Measurements from ENCODE around the gene ARFGEF3. TPM values are rescaled to one million over a fixed set of nuclear protein-coding genes. Genes with fewer than 3 reads are reported as not detected.
A peak's percentile ranks its signal among the peaks of the same experiment; 100 is the strongest.

ARFGEF3 gene
- total and polyA plus RNA-seq, 2 donors (not counting 1 experiment from before 2014, with no cell fraction given) = under 0.01 to 0.14 TPM

DNA sequence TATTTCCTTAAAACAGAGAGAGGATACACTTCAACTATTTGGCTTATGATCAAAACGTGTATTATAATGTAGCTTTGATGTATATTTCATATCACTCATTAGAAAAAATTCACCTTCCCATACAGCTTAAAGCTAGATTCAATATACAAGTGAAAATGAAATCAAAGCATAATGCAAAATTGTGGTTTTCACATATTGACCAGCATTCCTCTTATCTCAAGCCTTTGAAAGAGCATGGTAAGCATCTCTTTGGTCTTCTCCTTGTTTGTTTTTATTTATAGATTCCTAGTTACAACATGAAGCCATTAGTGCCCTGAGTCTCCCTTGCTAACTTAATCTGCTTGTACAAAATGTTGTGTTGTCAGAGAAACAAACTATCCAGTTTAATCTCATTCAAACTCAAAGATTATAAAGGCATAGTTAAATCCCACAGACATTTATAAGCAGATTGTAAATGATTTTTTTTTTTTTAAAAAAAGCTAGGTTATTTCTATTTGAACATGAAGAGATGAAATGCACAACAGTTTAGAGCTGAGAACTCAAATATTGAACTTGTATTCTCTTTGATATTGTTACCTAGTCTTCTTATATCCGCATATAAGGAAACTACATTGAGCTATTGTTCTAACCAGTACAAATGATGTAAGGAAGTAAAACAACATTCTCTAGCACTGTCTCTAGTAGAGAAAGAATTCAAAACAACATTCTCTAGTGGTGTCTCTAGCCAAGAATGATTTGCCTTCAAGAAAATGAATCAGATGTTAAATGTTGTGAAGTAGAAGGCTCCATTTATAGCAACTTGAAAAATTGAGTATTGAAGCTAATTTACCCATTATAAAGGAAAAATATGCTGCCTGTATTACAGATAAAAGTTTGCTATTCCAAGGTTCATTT is 184.8 kb downstream of the ARFGEF3 start:
- H4K20me1 ChIP-seq (ENCODE audit: control insufficient read depth, extremely low read depth, insufficient read depth, low read length) = no peaks in the 10 kb centered on the region

GRCh38 chr6:138347864-138348263 is 186.1 kb downstream of the ARFGEF3 start:
- Histone ChIP-seq H3K4me3 (replicated peaks in 1 of 4; ENCODE audit: control extremely low read depth in 1 of 4, insufficient read depth in 1 of 4, low read depth in 3 of 4, low read length in 4 of 4) (no peak overlapping the region), H4K20me1 (ENCODE audit: control insufficient read depth, extremely low read depth, insufficient read depth, low read length) (no peaks in the 10 kb centered on the region), H3K27ac (ENCODE audit: insufficient read depth, low read length) (no peak overlapping the region), H3K79me2 (ENCODE audit: control insufficient read depth, insufficient read depth, low read length) (no peaks in the 10 kb centered on the region), H2AFZ (ENCODE audit: low read length) (no peak overlapping the region), H3K36me3 (ENCODE audit: control insufficient read depth, insufficient read depth, low read length) (no peaks in the 10 kb centered on the region), H3K27me3 (ENCODE audit: control insufficient read depth, insufficient read depth, low read length) (no peaks in the 10 kb centered on the region), H3K4me1 (ENCODE audit: control insufficient read depth, extremely low read depth, insufficient read depth, low read length) (no peaks in the 10 kb centered on the region), H3K9me3 (ENCODE audit: control insufficient read depth, insufficient read depth, low read depth, low read length) (no peaks in the 10 kb centered on the region), H3K4me2 (ENCODE audit: extremely low read depth, insufficient read depth, low read length) (no peak overlapping the region), H3K9ac (ENCODE audit: insufficient read depth, low read length) (no peak overlapping the region)
- TF ChIP-seq EZH2 (IDR thresholded peaks at IDR 0.05; ENCODE audit: low read length, missing control alignments) (no peak), CTCF (conservative IDR thresholded peaks at IDR 0.05 in 1 of 2, IDR thresholded peaks at IDR 0.05 in 1 of 2; ENCODE audit: low read depth in 1 of 2, low read length in 2 of 2) (no peak)
- no peak for DNase-seq (ENCODE audit: low read depth in 2 of 2)

More for the DNA sequence above, 184.8 kb downstream of the ARFGEF3 start:
- TF ChIP-seq CTCF (conservative IDR thresholded peaks at IDR 0.05 in 1 of 2, IDR thresholded peaks at IDR 0.05 in 1 of 2; ENCODE audit: low read depth in 1 of 2, low read length in 2 of 2) (no peak), EZH2 (IDR thresholded peaks at IDR 0.05; ENCODE audit: low read length, missing control alignments) (no peak)
- DNase-seq (ENCODE audit: low read depth in 2 of 2) = peak in 1 of 2 donors; percentile 69
- Histone ChIP-seq H3K79me2 (ENCODE audit: control insufficient read depth, insufficient read depth, low read length) (no peaks in the 10 kb centered on the region), H3K9me3 (ENCODE audit: control insufficient read depth, insufficient read depth, low read depth, low read length) (no peaks in the 10 kb centered on the region), H3K36me3 (ENCODE audit: control insufficient read depth, insufficient read depth, low read length) (no peaks in the 10 kb centered on the region), H3K27me3 (ENCODE audit: control insufficient read depth, insufficient read depth, low read length) (no peaks in the 10 kb centered on the region), H3K27ac (ENCODE audit: insufficient read depth, low read length) (no peak overlapping the region), H3K4me2 (ENCODE audit: extremely low read depth, insufficient read depth, low read length) (no peak overlapping the region), H3K4me1 (ENCODE audit: control insufficient read depth, extremely low read depth, insufficient read depth, low read length) (no peaks in the 10 kb centered on the region), H3K9ac (ENCODE audit: insufficient read depth, low read length) (no peak overlapping the region), H3K4me3 (replicated peaks in 1 of 4; ENCODE audit: control extremely low read depth in 1 of 4, insufficient read depth in 1 of 4, low read depth in 3 of 4, low read length in 4 of 4) (no peak overlapping the region), H2AFZ (ENCODE audit: low read length) (no peak overlapping the region)

DNA sequence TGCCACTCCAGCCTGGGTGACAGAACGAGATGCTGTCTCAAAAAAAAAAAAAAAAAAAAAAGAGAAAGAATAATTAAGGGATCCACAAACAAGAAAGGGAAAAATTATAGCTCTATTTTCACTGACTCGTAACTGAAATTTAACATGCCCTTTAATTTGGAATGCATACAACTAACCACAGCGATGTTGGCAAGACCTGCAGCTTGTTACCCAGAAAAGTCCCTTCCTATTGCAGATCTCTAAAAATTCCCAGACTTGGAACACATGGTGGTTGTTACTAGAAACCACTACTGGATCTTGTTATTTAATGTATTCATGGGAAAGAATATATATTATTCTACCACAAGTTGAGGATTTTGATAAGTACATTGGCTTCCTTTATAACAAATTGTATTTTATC is 188.2 kb downstream of the ARFGEF3 start:
- TF ChIP-seq CTCF (conservative IDR thresholded peaks at IDR 0.05 in 1 of 2, IDR thresholded peaks at IDR 0.05 in 1 of 2; ENCODE audit: low read depth in 1 of 2, low read length in 2 of 2) = no peak
- TF ChIP-seq EZH2 (IDR thresholded peaks at IDR 0.05; ENCODE audit: low read length, missing control alignments) = no peak
- DNase-seq (ENCODE audit: low read depth in 2 of 2) = peak in 1 of 2 donors; percentile 42
- H3K27ac ChIP-seq (ENCODE audit: insufficient read depth, low read length) = no peak overlapping the region

More for the DNA sequence above, 188.2 kb downstream of the ARFGEF3 start:
- Histone ChIP-seq H3K4me1 (ENCODE audit: control insufficient read depth, extremely low read depth, insufficient read depth, low read length) (no peaks in the 10 kb centered on the region), H3K4me2 (ENCODE audit: extremely low read depth, insufficient read depth, low read length) (no peak overlapping the region), H3K27me3 (ENCODE audit: control insufficient read depth, insufficient read depth, low read length) (no peaks in the 10 kb centered on the region), H3K79me2 (ENCODE audit: control insufficient read depth, insufficient read depth, low read length) (no peaks in the 10 kb centered on the region), H4K20me1 (ENCODE audit: control insufficient read depth, extremely low read depth, insufficient read depth, low read length) (no peaks in the 10 kb centered on the region), H3K4me3 (replicated peaks in 1 of 4; ENCODE audit: control extremely low read depth in 1 of 4, insufficient read depth in 1 of 4, low read depth in 3 of 4, low read length in 4 of 4) (no peak overlapping the region), H2AFZ (ENCODE audit: low read length) (no peak overlapping the region), H3K9ac (ENCODE audit: insufficient read depth, low read length) (no peak overlapping the region), H3K36me3 (ENCODE audit: control insufficient read depth, insufficient read depth, low read length) (no peaks in the 10 kb centered on the region), H3K9me3 (ENCODE audit: control insufficient read depth, insufficient read depth, low read depth, low read length) (no peaks in the 10 kb centered on the region)
